CD4-positive, alpha-beta T cell treated with Interferon gamma for 1 hour (primary cell): ENCODE results near the gene CFAP410.

Experiments
- DNase-seq: peaks from one replicate; pipeline ENCODE4 v3.0.0-alpha.2; 2020

CFAP410 gene

GRCh38 chr21:44338971-44339910 is at the start of gene CFAP410:
CFAP410 (minus strand) TSS chr21:44339390; CDS start chr21:44339194, 196 bp downstream.
- peak; percentile 96 for DNase-seq

GRCh38 chr21:44384968-44385367 is 45.8 kb upstream of the CFAP410 start:
- no peak for DNase-seq

- no peak for DNase-seq
These were observed 44.0 kb upstream of the CFAP410 start for GRCh38 chr21:44383216-44383615.

- no peak for DNase-seq
These were observed 43.3 kb upstream of the CFAP410 start for GRCh38 chr21:44382536-44382935.

- no peak for DNase-seq
These were observed 42.7 kb upstream of the CFAP410 start for GRCh38 chr21:44381874-44382273.

GRCh38 chr21:44380876-44381275 is 41.7 kb upstream of the CFAP410 start:
- no peak for DNase-seq

- DNase-seq, result no peak
These were observed 41.0 kb upstream of the CFAP410 start for GRCh38 chr21:44379991-44380865.

GRCh38 chr21:44379515-44379848 is 40.3 kb upstream of the CFAP410 start:
- DNase-seq, result no peak

- no peak for DNase-seq
These were observed 39.7 kb upstream of the CFAP410 start for GRCh38 chr21:44378646-44379514.

GRCh38 chr21:44377922-44378645 is 38.9 kb upstream of the CFAP410 start:
- no peak for DNase-seq

GRCh38 chr21:44377201-44377921 is 38.2 kb upstream of the CFAP410 start:
- no peak for DNase-seq

GRCh38 chr21:44376606-44377005 is 37.4 kb upstream of the CFAP410 start:
- no peak for DNase-seq

- DNase-seq, result no peak
These were observed 36.6 kb upstream of the CFAP410 start for GRCh38 chr21:44375761-44376241.

GRCh38 chr21:44375281-44375651 is 36.1 kb upstream of the CFAP410 start:
- peak; percentile 58 for DNase-seq

GRCh38 chr21:44374601-44375280 is 35.6 kb upstream of the CFAP410 start:
- DNase-seq, result no peak

GRCh38 chr21:44372616-44373015 is 33.4 kb upstream of the CFAP410 start:
- DNase-seq, result no peak

GRCh38 chr21:44371596-44371995 is 32.4 kb upstream of the CFAP410 start:
- no peak for DNase-seq

- DNase-seq, result no peak
These were observed 31.7 kb upstream of the CFAP410 start for GRCh38 chr21:44370786-44371410.

GRCh38 chr21:44370027-44370735 is 31.0 kb upstream of the CFAP410 start:
- DNase-seq, result no peak
